ENCODE data around the gene PIEZO2.
A peak's percentile ranks its signal among the peaks of the same experiment; 100 is the strongest.
"Not testable (repeated sequence)": the region's sequence is repeated elsewhere in the genome, so short reads cannot be mapped to it uniquely, and the experiment has no call there.

PIEZO2 gene

GRCh38 chr18:10953672-10954071 is 195.7 kb downstream of the PIEZO2 start:
- DNase-seq, result no peak

- DNase-seq, result peak; percentile 59
Observed at GRCh38 chr18:10951631-10952544, 197.5 kb downstream of the PIEZO2 start.

- no peak for DNase-seq
Observed at GRCh38 chr18:10950876-10951630, 198.3 kb downstream of the PIEZO2 start.

GRCh38 chr18:10950080-10950875 is 199.1 kb downstream of the PIEZO2 start:
- no peak for DNase-seq

GRCh38 chr18:10949655-10950054 is 199.7 kb downstream of the PIEZO2 start:
- DNase-seq, result peak; percentile 60

- DNase-seq, result no peak
Observed at GRCh38 chr18:10948421-10948820, 200.9 kb downstream of the PIEZO2 start.

GRCh38 chr18:10946058-10946457 is 203.3 kb downstream of the PIEZO2 start:
- DNase-seq, result no peak

GRCh38 chr18:10942998-10943397 is 206.4 kb downstream of the PIEZO2 start:
- DNase-seq, result no peak

- no peak for DNase-seq
Observed at GRCh38 chr18:10939822-10940221, 209.5 kb downstream of the PIEZO2 start.

- no peak for DNase-seq
Observed at GRCh38 chr18:10937743-10938640, 211.4 kb downstream of the PIEZO2 start.

- DNase-seq, result no peak
Observed at GRCh38 chr18:10936176-10937053, 213.0 kb downstream of the PIEZO2 start.

- no peak for DNase-seq
Observed at GRCh38 chr18:10935588-10935987, 213.8 kb downstream of the PIEZO2 start.

GRCh38 chr18:10933648-10934047 is 215.7 kb downstream of the PIEZO2 start:
- DNase-seq, result not testable (repeated sequence)

GRCh38 chr18:10930076-10930475 is 219.3 kb downstream of the PIEZO2 start:
- DNase-seq, result no peak

- no peak for DNase-seq
Observed at GRCh38 chr18:10928772-10929373, 220.5 kb downstream of the PIEZO2 start.

GRCh38 chr18:10928011-10928771 is 221.2 kb downstream of the PIEZO2 start:
- no peak for DNase-seq

- DNase-seq, result no peak
Observed at GRCh38 chr18:10927286-10927992, 221.9 kb downstream of the PIEZO2 start.

GRCh38 chr18:10926621-10927161 is 222.7 kb downstream of the PIEZO2 start:
- peak; percentile 29 for DNase-seq

- DNase-seq, result no peak
Observed at GRCh38 chr18:10924290-10924689, 225.1 kb downstream of the PIEZO2 start.
